Neural progenitor cell (in vitro differentiated cells): ENCODE measurements around the gene TMEM31. TPM values are rescaled to one million over a fixed set of nuclear protein-coding genes. Genes with fewer than 3 reads are reported as not detected.

Source experiments
- DNase-seq: peaks from one replicate; pipeline ENCODE4 v3.0.0-alpha.2; 2016; ENCODE audit warnings: low spot score
- H2AFZ ChIP-seq: fragments of 200-600 bp; sonication (generic); replicated peaks from 2 replicates; pipeline ENCODE4 v1.6.1; 2016; ENCODE audit warnings: antibody characterized with exemption
- H3F3A ChIP-seq: fragments of 200-600 bp; sonication (generic); 2 replicates; pipeline ENCODE4 v1.6.1; 2016; ENCODE audit warnings: antibody characterized with exemption, low read depth
- H3K27ac ChIP-seq: fragments of 200-600 bp; sonication (generic); 2 replicates; pipeline ENCODE4 v1.5.1; 2016; ENCODE audit warnings: mild to moderate bottlenecking
- H3K27me3 ChIP-seq: fragments of 200-600 bp; sonication (generic); 2 replicates; pipeline ENCODE4 v1.6.1; 2016; ENCODE audit warnings: mild to moderate bottlenecking, moderate library complexity
- H3K36me3 ChIP-seq: fragments of 200-600 bp; sonication (generic); 2 replicates; pipeline ENCODE4 v1.5.1; 2016
- H3K4me1 ChIP-seq: fragments of 200-600 bp; sonication (generic); 2 replicates; pipeline ENCODE4 v1.6.1; 2016; ENCODE audit warnings: mixed run types
- H3K4me2 ChIP-seq: fragments of 200-600 bp; sonication (generic); 2 replicates; pipeline ENCODE4 v1.6.1; 2016
- H3K4me3 ChIP-seq: fragments of 200-600 bp; sonication (generic); 2 replicates; pipeline ENCODE4 v1.5.1; 2016
- H3K79me2 ChIP-seq: fragments of 200-600 bp; sonication (generic); 2 replicates; pipeline ENCODE4 v1.6.1; 2016; ENCODE audit warnings: low read depth
- H3K9ac ChIP-seq: fragments of 200-600 bp; sonication (generic); 2 replicates; pipeline ENCODE4 v1.6.1; 2016
- H3K9me3 ChIP-seq: fragments of 200-600 bp; sonication (generic); 2 replicates; pipeline ENCODE4 v1.5.1; 2016; ENCODE audit warnings: low read depth
- H4K20me1 ChIP-seq: fragments of 200-600 bp; sonication (generic); 2 replicates; pipeline ENCODE4 v1.6.1; 2016; ENCODE audit warnings: low read depth
- H3K27ac Mint-ChIP-seq: 3 replicates; pipeline ENCODE4 v1.8.0; 2021; ENCODE audit warnings: mixed read lengths
- H3K27me3 Mint-ChIP-seq: 2 replicates; pipeline ENCODE4 v1.8.0; 2022; ENCODE audit warnings: low read depth, mild to moderate bottlenecking, inconsistent platforms, moderate library complexity, mixed read lengths; ENCODE audit not compliant: insufficient read depth
- H3K36me3 Mint-ChIP-seq: 3 replicates; pipeline ENCODE4 v1.8.0; 2021; ENCODE audit warnings: mixed read lengths
- H3K4me1 Mint-ChIP-seq: 3 replicates; pipeline ENCODE4 v1.8.0; 2021; ENCODE audit warnings: mixed read lengths
- H3K4me3 Mint-ChIP-seq: 3 replicates; pipeline ENCODE4 v1.8.0; 2021; ENCODE audit warnings: mild to moderate bottlenecking, moderate library complexity, mixed read lengths
- H3K9me3 Mint-ChIP-seq: 3 replicates; pipeline ENCODE4 v1.8.0; 2020; ENCODE audit warnings: mixed read lengths
- CTCF ChIP-seq: fragments of 200-600 bp; sonication (generic); IDR thresholded peaks from 2 replicates; pipeline ENCODE4 v1.5.1; 2017; ENCODE audit warnings: antibody characterized with exemption, mild to moderate bottlenecking
- EZH2 ChIP-seq: fragments of 200-600 bp; sonication (generic); IDR thresholded peaks from 2 replicates; pipeline ENCODE4 v1.6.1; 2017; ENCODE audit warnings: antibody characterized with exemption, mild to moderate bottlenecking, moderate library complexity
- EZH2phosphoT487 ChIP-seq: fragments of 200-600 bp; sonication (generic); IDR thresholded peaks from 2 replicates; pipeline ENCODE4 v1.6.1; 2017; ENCODE audit warnings: antibody characterized with exemption
- total RNA-seq: library from RNA; depleted of rRNA; stranded (reverse); fragments of >200 nt; gene quantifications from 2 replicates; pipeline ENCODE4 v1.2.3, GENCODE V29; 2015; ENCODE audit warnings: low replicate concordance

Gene TMEM31
- 0.46 TPM in 1 of 2 replicates, not detected in the other for total RNA-seq

- peaks cover 8% of the 10 kb centered on the region for H3K4me1 Mint-ChIP-seq
- no peaks in the 10 kb centered on the region for H3K27me3 ChIP-seq
- no peak within 1 kb of the TSS for H3K4me3 ChIP-seq
- no peaks in the 10 kb centered on the region for H3K9me3 Mint-ChIP-seq
- peak within 1 kb of the TSS; percentile 11 for H3K4me2 ChIP-seq
- H3K36me3 Mint-ChIP-seq, result no peaks in the 10 kb centered on the region
- peak within 1 kb of the TSS; percentile 70 for H3K27ac Mint-ChIP-seq
- peaks cover 6% of the 10 kb centered on the region for H3K4me1 ChIP-seq
- no peaks in the 10 kb centered on the region for H3K79me2 ChIP-seq
- no peaks in the 10 kb centered on the region for H3K9me3 ChIP-seq
- TF ChIP-seq CTCF, result no peak
- no peak for TF ChIP-seq EZH2
- TF ChIP-seq EZH2phosphoT487, result no peak
- no peak for DNase-seq
- H3K4me3 Mint-ChIP-seq, result peak within 1 kb of the TSS; percentile 8
- no peaks in the 10 kb centered on the region for H3F3A ChIP-seq
- no peak within 1 kb of the TSS for H3K9ac ChIP-seq
- H3K27ac ChIP-seq, result no peak within 1 kb of the TSS
- H3K27me3 Mint-ChIP-seq, result peaks cover 6% of the 10 kb centered on the region
- no peaks in the 10 kb centered on the region for H4K20me1 ChIP-seq
- H3K36me3 ChIP-seq, result no peaks in the 10 kb centered on the region
- H2AFZ ChIP-seq, result peak within 1 kb of the TSS; percentile 76
These were observed at the start of gene TMEM31 for GRCh38 chrX:103710609-103711008. Gene TMEM31, plus strand, starts transcription at chrX:103710909. Its CDS starts 1,350 bp downstream, at chrX:103712259.

- Mint-ChIP-seq H3K36me3 (no peaks in the 10 kb centered on the region), H3K27me3 (no peaks in the 10 kb centered on the region), H3K4me1 (no peaks in the 10 kb centered on the region), H3K27ac (no peak overlapping the region), H3K9me3 (no peaks in the 10 kb centered on the region), H3K4me3 (no peak overlapping the region)
- Histone ChIP-seq H3K9ac (no peak overlapping the region), H3F3A (peaks cover 12% of the 10 kb centered on the region), H3K27ac (no peak overlapping the region), H3K4me1 (peaks cover 16% of the 10 kb centered on the region), H3K9me3 (no peaks in the 10 kb centered on the region), H3K27me3 (no peaks in the 10 kb centered on the region), H3K4me3 (peak overlapping the region; percentile 39), H2AFZ (peak overlapping the region; percentile 66), H3K4me2 (peak overlapping the region; percentile 77), H3K36me3 (no peaks in the 10 kb centered on the region), H3K79me2 (no peaks in the 10 kb centered on the region), H4K20me1 (no peaks in the 10 kb centered on the region)
- DNase-seq, result peak; percentile 68
- TF ChIP-seq EZH2 (no peak), CTCF (no peak), EZH2phosphoT487 (no peak)
These were observed 46.5 kb upstream of the TMEM31 start for GRCh38 chrX:103663981-103664762.

- DNase-seq, result no peak
- no peaks in the 10 kb centered on the region for H3K4me1 Mint-ChIP-seq
- Histone ChIP-seq H4K20me1 (no peaks in the 10 kb centered on the region), H3K4me1 (peaks cover 16% of the 10 kb centered on the region), H3F3A (peaks cover 12% of the 10 kb centered on the region), H3K9ac (no peak overlapping the region), H3K79me2 (no peaks in the 10 kb centered on the region), H3K27ac (no peak overlapping the region), H3K27me3 (no peaks in the 10 kb centered on the region), H3K9me3 (no peaks in the 10 kb centered on the region), H3K4me2 (no peak overlapping the region), H3K4me3 (no peak overlapping the region), H2AFZ (no peak overlapping the region), H3K36me3 (no peaks in the 10 kb centered on the region)
- H3K4me3 Mint-ChIP-seq, result no peak overlapping the region
- H3K27ac Mint-ChIP-seq, result no peak overlapping the region
- TF ChIP-seq EZH2phosphoT487, result no peak
- TF ChIP-seq EZH2, result no peak
- TF ChIP-seq CTCF, result no peak
- H3K9me3 Mint-ChIP-seq, result no peaks in the 10 kb centered on the region
- no peaks in the 10 kb centered on the region for H3K36me3 Mint-ChIP-seq
- H3K27me3 Mint-ChIP-seq, result no peaks in the 10 kb centered on the region
These were observed 44.3 kb upstream of the TMEM31 start for GRCh38 chrX:103666202-103667107.
